Prostate gland (tissue), 2 donors: Measurements from ENCODE around the gene RPUSD3.

Experiments used
- POLR2A ChIP-seq: fragments of 450-650 bp; IDR thresholded peaks from one replicate; pipeline ENCODE4 v1.6.1; 2016; ENCODE audit warnings: antibody characterized with exemption, mild to moderate bottlenecking
- POLR2AphosphoS5 ChIP-seq: sonication (generic); formaldehyde crosslinking; IDR thresholded peaks from one replicate; pipeline ENCODE4 v1.6.1; 2017; ENCODE audit warnings: antibody characterized with exemption
- TF ChIP-seq, protein P1 (sequence below), 4 experiments: fragments of 200-600 bp in 2 of 4; fragments of 450-650 bp in 2 of 4; sonication (generic) in 2 of 4; IDR thresholded peaks; 1 replicate in 3 of 4; 2 replicates in 1 of 4; pipeline ENCODE4 v1.5.1; 2016 to 2019; ENCODE audit warnings: antibody characterized with exemption in 4 of 4, mild to moderate bottlenecking in 2 of 4, moderate library complexity in 2 of 4

DNA sequence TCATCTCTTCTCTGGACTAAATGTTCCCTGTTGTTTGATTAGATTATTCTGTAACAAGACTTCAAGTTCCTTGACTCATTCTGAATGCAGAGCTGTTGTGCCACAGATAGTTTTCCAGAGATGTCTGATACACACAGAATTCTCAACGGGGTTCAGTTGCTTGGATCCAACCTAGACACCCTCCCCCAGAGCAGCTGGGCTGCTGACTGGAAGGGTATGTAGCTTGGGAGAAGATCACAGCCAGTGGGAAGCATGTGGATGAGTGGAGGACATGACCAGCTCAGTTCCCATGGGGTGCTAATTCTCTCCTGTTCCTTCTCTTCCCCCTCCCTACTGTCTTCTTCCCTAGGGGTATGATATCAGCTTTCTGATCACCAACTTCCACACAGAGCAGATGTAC, 40.3 kb downstream of the RPUSD3 start:
- TF ChIP-seq POLR2A, result no peak
- TF ChIP-seq, protein P1, sequence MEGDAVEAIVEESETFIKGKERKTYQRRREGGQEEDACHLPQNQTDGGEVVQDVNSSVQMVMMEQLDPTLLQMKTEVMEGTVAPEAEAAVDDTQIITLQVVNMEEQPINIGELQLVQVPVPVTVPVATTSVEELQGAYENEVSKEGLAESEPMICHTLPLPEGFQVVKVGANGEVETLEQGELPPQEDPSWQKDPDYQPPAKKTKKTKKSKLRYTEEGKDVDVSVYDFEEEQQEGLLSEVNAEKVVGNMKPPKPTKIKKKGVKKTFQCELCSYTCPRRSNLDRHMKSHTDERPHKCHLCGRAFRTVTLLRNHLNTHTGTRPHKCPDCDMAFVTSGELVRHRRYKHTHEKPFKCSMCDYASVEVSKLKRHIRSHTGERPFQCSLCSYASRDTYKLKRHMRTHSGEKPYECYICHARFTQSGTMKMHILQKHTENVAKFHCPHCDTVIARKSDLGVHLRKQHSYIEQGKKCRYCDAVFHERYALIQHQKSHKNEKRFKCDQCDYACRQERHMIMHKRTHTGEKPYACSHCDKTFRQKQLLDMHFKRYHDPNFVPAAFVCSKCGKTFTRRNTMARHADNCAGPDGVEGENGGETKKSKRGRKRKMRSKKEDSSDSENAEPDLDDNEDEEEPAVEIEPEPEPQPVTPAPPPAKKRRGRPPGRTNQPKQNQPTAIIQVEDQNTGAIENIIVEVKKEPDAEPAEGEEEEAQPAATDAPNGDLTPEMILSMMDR (IDR thresholded peaks at IDR 0.05), result no peak
- TF ChIP-seq POLR2AphosphoS5, result no peak
